GM18502 (cell line): ENCODE results near the gene GPR108.
"Not testable (repeated sequence)": the region's sequence is repeated elsewhere in the genome, so short reads cannot be mapped to it uniquely, and the experiment has no call there.

Experiments used
- ATAC-seq: cut with Tn5 transposase; IDR thresholded peaks from one replicate; pipeline ENCODE4 v1.9.1; 2021; ENCODE audit warnings: mild to moderate bottlenecking; ENCODE audit not compliant: unreplicated experiment, poor library complexity

GPR108 gene

DNA sequence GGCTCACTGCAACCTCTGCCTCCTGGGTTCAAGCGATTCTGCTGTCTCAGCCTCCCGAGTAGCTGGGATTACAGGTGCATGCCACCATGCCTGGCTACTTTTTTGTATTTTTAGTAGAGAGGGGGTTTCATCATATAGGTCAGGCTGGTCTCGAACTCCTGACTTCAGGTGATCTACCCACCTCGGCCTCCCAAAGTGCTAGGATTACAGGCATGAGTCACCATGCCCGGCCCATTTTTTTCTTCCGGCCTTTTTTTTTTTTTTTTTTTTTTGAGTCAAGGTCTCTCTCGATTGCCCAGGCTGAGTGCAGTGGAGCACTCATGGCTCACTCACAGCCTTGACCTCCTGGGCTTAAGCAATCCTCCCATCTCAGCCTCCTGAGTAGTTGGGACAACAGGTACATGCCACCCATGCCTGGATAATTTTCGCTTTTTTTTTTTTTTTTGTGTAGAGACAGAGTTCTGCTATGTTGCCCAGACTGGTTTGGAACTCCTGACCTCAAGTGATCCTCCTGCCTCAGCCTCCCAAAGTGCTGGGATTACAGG, 24.9 kb upstream of the GPR108 start:
- ATAC-seq: not testable (repeated sequence)

GRCh38 chr19:6761053-6761676, 23.8 kb upstream of the GPR108 start:
- ATAC-seq: no peak

DNA sequence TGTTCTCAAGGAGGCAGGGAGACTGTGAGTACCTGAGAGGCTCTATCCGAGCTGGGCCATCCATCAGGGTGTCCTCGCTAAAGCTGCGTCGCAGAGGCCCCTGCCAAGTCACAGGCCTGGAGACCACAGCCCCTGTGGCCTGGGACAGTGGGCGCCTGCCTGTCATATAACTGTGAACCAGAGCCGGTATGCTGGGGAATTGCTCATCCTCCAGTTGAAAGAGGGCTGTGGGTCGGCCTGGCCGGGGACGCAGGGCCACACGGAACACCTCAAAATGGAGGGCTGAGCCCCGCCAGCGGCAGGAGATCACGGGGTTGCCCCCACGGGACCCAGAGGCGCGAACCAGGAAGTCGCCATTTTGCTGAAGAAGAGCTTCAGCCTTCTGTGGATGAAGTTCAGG, 23.2 kb upstream of the GPR108 start:
- no peak for ATAC-seq

- no peak for ATAC-seq
Observed at GRCh38 chr19:6754653-6755463, 17.5 kb upstream of the GPR108 start.

DNA sequence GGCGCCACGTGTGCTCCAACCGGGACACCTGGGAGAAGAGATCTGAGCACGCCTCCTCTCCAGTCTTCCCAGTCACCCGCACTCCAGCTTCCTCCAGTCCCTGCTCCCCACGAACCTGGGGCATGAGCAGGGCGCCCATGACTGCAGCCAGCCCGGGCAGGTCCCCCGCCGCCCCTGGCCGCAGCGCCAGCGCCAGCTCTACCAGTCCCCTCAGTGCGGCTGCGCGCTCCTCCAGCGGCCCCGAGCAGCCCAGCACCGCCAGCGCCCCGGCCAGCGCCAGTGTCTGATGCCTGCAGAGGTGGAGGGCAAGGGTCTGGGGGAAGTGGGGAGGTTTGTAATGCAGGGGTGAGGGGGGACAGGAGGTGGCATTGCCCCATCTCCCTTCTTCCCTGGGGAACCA, 16.8 kb upstream of the GPR108 start:
- ATAC-seq: no peak

GRCh38 chr19:6753178-6754031, 16.0 kb upstream of the GPR108 start:
- ATAC-seq: peak; percentile 81

DNA sequence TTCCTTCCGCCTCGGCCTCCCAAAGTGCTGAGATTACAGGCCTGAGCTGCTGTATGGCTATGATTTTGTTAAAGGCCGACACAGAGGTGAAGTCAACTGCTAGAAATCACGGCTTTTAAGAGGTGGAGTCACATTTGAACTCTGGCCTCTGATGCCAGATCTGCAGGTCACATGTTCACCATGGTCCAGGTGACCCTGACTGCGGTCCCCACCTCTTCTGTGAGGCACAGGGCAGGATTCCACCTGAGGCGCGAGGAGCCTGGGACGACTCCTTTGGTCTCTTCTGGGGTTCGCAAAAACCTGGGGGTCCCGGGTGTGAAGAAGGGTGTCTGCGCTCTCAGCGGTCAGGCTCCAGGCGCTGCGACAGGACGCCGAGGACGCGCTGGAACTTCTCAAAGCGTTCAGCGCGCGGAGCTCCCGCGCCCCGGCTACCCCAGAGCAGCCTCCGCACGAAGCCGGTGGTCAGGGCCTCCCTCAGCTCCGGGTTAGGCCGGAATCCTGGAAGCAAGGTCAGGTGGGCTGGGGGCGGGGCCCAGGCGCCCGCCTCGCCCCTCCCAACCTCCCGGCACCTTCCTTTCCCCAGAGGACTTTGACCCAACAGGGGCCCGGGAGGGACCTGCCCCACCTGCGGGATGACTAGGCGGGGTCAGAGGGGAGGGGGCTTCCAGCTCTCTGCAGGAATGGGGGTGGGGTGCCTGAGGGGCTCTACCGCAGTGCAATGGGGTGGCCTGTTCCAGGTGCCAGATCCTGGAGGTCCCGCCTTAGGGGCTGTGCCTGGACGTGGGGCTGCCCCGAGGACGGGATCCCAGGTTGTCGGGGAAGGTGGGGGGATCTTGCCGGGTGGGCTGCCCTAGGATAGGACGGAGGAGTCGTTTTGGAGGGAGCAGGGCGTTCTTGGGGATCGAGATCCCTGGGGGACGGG, 15.1 kb upstream of the GPR108 start:
- no peak for ATAC-seq

DNA sequence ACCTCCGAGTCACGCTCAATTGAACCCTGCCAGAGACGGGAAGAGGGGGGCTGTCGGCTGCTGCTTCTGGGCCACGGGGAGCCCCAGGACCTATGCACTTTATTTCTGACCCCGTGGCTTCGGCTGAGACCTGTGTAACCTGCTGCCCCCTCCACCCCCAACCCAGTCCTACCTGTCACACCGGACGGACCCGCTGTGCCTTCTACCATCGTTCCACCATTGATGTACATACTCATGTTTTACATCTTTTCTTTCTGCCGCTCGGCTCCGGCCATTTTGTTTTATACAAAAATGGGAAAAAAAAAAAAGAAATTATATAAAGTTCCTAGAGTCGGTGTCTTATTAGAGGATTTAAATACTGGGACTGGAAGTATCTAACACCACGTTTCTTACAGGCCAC, 13.8 kb upstream of the GPR108 start:
- ATAC-seq: no peak

- no peak for ATAC-seq
Observed at GRCh38 chr19:6750062-6750461, 12.7 kb upstream of the GPR108 start.

- not testable (repeated sequence) for ATAC-seq
Observed at GRCh38 chr19:6748543-6748942, 11.2 kb upstream of the GPR108 start.

- ATAC-seq: no peak
Observed at GRCh38 chr19:6745965-6746364, 8.6 kb upstream of the GPR108 start.

DNA sequence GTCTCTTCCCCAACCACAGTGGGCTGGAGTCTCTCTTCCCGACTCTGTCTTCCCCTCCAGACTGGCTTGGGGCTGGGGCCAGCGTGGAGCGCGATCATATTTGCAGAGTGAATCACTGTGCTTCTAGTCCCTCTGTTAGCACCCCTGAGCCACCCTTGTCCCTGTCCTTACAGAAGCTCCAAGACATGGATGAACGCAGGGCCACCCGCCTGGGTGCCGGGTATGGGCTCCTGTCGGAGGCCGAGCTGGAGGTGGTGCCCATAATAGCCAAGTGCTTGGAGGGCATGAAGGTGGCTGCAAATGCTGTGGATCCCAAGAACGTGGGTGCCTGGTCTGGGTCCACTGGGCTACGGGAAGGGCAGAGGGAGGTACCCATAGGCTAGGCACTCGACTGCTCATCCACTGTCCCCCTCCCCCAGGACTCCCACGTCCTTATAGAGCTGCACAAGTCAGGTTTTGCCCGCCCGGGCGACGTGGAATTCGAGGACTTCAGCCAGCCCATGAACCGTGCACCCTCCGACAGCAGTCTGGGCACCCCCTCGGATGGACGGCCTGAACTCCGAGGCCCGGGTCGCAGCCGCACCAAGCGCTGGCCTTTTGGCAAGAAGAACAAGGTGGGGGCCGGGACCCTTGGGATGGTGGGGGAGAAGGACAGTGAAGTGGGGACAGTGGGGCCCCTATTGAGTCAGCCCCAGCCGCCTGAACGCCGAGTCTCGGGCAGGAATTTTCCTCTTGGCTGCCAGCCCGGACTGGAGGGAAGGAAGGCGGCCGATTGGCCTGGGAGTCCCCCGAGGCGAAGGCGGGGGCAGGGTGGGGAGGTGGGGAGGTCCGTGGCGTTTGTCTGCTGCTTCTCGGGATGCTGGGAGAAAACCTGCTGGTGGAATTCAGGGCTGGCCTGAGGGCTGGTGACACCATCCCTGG, 7.3 kb upstream of the GPR108 start:
- no peak for ATAC-seq

- no peak for ATAC-seq
Observed at GRCh38 chr19:6743714-6744380, 6.5 kb upstream of the GPR108 start.

DNA sequence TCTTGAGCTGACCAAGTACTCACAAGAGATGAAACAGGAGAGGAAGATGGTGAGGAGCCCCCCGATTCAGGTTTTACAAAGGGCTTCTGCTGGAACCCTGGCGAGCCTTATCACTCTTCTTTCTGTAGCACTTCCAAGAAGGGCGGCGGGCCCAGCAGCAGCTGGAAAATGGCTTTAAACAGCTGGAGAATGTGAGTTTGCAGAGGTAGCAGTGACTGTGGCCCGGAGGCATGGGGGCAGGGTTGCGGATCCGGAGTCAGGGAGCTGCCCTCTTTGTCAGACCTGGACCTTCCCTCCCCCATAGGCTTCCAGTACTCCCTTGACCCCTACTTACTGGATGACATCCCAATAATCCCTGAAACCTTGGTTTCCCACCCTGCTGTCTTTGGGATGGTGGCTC, 5.7 kb upstream of the GPR108 start:
- no peak for ATAC-seq

DNA sequence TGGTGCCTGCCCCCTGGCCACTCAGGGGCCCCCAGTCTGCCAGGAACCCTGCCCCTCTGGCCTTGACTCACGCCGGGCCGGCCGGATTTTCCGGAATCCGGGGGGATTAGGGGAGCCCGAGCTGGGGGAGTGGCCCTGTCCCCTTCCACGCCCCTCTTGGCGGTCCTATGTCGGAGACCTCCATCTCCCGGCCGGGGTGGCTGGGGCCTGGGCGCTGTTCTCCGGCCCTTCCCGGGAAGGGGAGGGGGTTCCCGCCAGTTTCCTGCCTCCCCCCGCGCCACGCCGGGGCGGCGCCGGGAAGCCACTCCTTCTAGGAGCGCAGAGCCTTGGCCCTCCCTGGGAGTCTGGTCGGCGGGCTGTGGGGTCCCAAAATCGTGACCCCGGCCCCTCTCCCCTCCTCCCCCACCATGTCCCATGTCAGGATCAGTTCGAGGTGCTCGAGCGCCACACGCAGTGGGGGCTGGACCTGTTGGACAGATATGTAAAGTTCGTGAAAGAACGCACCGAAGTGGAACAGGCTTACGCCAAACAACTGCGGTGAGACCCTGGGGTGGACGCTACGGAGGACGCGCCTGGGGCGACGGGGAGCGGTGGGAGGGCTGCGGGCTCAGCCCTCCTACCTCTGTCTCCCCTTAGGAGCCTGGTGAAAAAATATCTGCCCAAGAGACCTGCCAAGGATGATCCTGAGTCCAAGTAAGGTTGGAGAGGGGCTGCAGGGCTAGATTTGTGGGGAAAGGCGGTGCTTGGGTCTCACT, 3.4 kb upstream of the GPR108 start:
- no peak for ATAC-seq

DNA sequence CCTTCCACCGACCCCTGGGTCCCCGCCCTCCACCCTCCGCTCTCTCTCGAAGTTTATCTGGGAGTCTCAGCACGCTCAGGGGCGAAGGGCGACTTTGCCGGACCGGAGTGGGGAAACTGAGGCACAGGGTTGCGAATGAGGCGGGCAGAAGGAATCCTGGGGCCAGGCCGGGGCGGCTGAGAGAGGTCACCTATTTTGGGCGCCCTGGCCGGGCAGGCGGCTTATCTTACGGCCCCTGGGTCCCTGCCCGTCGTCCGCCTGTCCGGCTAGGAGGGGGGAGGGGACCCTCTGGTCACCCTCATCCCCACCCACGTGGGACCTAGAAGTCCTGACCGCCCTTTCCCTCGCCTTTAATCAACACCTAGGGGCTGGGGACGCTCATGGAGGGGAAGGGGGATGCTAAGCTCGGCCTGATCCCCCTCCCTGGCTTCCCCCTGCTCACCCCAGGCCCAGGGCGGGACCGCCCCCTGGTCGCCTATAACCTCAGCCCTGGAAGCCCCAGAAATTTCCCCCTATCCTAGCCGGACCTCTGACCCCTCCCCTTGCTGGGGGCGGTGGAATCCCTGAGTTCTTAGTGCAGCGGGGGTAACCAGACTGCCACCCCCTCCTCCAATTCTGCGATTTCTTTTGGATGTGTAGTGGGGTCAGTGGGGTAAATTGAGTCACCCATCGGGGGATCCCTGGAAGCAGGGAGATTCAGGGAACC, 2.7 kb upstream of the GPR108 start:
- ATAC-seq: no peak

GRCh38 chr19:6739390-6739882, 2.1 kb upstream of the GPR108 start, which contains the start of gene TRIP10:
Gene TRIP10, plus strand, starts transcription at chr19:6739680. Its CDS starts 82 bp downstream, at chr19:6739762.
- ATAC-seq: no peak
